Measurements from ENCODE around the gene TSC22D3.
"Not testable (repeated sequence)": the region's sequence is repeated elsewhere in the genome, so short reads cannot be mapped to it uniquely, and the experiment has no call there.

TSC22D3 gene

DNA sequence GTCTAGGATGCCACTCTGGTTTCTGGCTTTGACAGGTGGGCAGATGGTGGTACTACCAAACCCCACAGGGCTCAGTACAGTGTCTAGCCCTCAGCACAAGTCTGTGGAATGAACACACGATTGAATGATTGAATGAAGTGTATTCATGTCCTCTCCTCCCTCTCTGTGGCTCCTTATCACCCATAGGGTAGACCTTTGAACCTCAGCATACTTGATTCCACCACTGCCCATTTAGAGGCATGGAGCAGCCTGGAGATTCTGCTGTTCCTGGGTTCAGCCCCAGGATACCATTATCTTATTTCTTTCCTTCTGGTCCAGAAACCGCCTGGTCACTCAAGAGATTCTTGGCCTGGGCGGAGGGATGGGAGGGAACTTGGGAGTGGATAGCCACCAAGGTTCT is 93.3 kb downstream of the TSC22D3 start:
- no peak for DNase-seq (ENCODE audit: low spot score)

DNA sequence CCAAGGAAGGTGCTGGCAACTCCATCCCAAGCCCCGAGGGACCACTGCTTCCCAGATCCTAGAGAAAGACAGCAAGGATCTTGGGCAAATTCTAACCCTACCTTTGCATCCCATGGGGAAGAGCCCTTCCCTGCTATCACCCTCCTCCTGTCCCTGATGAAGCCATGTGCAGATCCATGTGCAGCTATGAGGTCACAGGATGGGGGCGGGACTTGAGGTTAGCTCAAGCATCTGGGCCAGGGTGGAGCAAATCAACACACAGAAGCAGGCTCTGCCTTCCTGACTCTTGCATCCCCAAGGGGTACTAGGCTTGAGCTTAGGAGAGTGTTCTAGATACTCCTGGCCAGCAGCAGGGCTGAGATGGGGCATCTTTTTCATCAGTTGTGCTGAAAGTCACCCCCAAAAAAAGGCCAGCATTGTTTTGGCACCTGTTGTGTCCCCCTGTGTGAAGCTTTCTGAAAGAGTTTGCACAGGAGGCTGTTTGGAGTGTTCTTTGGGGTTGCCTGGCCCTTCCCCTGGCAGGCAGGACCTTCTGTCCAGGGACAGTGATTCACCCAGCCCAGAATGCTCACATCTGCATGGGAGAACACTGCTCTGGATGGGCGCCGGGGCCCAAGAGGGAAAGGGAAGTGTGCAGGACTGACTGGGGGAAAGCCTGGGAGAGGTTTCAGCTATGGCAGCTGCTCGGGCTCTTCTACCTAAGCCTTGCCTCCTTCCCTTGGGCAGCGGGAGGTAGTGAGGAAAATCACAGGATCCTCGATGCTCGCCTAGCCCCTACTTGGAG is 96.4 kb downstream of the TSC22D3 start:
- DNase-seq (ENCODE audit: low spot score), result no peak

DNA sequence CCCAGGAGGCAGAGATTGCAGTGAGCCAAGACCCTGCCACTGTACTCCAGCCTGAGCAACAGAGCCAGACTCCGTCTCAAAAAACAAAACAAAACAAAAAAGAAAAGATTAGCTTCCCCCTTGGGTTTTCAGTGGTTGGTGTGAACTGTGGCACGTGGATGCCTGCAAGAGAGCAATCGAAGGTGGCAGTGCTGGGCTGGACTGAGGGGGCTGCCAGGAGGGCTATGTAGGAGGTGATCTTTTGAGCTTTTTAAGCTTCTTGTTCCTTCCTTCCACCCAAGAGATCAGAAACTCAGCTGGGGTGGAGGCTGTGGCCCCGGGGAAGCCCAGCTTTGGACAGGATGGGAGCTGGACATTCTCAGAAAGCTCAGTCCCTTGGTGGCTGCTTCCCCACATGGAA is 97.7 kb downstream of the TSC22D3 start:
- DNase-seq (ENCODE audit: low spot score), result no peak

DNA sequence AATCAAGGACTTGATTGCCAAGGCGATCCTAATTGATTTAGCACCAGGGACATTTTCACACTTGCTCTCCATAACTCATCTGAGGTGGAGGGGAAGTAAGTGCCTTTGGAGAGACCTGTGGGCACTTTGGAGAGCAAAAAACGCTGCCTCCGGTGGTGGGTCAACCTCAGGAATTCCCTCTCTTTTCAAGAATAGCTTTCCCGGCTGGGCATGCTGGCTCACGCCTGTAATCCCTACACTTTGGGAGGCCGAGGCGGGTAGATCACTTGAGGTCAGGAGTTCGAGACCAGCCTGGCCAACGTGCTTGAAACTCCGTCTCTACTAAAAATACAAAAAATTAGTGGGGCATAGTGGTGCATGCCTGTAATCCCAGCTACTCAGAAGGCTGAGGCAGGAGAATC is 98.1 kb downstream of the TSC22D3 start:
- DNase-seq (ENCODE audit: low spot score), result no peak

DNA sequence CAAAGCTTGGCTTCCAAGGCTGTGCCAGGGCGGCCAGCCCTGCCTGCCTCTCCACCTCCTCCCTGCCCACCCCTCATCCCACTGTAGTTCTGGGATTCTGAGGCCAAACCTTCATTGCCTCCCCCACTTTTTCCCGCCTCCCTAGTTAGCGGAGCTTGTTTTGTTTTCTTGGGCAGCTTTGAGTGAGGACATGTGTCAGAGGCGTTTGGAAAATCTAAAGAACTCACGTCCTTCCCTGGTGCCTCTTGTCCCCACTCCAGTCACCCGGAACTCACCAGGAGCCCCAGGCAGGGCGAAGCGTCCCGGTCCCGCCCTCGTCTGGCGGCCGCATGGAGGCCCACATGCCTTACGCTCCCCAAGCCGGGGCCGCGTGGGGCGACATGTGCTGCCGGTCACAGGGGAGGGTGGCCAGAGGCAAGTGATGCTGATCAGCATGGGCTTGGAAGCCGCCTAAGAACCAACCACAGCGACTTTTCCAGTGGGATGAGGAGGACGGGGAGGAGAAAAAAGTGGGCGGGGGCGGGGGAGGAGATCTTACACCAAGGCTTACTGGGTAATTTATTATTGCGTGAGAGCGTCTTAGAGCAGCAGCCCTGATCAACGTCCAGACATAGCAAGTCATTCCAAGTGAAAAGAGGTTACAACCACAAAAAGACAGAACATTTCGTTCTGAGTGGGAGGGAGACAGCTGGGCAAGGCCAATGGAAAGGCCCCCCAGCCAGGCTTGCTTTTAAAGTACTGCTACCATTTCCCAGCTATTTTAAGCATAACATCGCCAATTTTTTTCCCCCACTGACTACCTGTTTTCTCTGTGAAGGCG is 98.8 kb downstream of the TSC22D3 start:
- no peak for DNase-seq (ENCODE audit: low spot score)

DNA sequence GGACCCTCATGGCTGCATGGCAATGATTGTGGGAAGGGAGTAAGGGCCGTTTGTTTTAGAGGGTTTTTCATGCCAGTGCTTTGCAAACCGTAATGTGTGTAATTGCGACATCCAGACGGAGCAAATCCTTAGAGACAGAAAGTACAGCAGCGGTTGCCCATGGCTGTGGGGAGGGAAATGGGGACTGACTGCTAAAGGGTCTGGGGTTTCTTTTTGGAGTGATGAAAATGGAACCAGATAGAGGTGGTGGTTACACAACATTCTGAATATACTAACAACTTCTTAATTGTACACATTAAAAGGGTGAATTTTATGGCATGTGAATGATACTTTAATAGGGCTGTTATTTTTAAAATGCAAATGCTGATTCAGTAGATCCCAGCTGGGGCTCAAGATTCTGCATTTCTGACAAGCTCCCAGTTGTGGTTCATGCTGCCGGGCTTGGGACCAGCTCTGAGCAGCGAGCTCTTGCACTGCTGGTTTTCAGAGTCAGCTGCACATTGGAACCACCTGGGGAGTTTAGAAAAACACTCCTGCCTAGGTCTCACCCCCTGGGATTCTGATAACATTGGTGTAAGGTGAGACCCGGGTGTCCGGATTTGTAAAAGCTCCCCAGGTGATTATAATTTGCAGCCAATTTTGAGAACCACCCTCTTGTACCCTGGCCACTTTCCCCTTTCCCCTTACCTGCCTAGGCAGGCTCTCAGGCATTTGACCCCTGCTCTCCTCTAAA is 99.6 kb downstream of the TSC22D3 start:
- no peak for DNase-seq (ENCODE audit: low spot score)

DNA sequence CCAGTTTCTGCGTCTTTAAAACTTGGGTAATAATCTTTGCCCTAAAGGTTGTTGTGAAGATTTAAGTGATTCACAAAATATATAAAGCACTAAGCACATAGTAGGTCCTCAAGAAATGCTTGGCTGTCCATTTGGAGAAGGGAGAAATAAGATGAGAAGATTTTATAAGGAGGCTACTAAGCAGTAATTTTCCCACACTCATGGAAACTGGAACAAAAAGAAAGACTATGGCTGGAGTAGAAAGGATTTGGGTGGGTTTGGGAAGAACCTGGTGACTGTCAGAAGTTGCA is 100.3 kb downstream of the TSC22D3 start:
- no peak for DNase-seq (ENCODE audit: low spot score)

DNA sequence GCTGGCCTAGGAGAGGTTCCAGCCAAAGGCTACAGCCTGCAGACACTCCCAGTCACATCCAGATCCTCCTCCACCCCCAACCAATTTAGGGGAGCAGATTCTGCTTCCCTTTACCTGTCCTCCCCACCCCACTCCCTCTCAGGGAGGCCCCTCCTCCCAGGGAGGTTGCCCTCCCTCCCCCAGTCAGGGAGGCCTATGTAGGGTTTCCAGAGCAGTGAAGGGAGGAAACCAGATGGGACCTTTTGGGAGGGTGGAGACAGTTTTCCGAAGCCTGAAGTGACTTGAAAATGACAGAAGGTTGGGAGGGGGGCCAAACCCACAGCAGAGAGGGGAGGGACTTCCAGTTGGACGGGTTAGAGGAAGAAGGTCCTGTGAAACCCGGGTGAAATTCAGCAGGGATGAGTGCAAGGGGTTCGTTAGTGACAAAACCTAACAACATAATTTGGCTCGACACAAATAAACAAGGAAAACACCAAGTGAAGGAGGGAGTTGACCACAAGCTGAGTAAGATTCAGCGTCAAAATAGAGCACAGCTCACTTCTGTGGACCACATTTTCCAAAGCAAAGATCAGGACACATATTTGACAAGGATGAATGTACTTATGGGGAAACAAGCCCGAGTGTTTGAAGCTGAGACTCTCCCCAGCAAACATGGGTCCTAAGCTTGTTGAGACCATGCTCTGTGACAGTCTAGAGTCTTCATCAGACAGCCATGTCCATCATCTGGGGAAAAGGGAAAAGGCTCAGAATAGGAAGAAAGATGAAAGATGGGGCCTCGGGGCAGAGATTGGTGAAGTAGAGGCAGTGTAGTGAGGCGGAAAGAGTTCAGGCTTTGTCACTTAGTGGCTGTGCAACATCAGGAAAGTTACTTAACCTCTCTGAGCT is 100.9 kb downstream of the TSC22D3 start:
- DNase-seq (ENCODE audit: low spot score), result no peak

DNA sequence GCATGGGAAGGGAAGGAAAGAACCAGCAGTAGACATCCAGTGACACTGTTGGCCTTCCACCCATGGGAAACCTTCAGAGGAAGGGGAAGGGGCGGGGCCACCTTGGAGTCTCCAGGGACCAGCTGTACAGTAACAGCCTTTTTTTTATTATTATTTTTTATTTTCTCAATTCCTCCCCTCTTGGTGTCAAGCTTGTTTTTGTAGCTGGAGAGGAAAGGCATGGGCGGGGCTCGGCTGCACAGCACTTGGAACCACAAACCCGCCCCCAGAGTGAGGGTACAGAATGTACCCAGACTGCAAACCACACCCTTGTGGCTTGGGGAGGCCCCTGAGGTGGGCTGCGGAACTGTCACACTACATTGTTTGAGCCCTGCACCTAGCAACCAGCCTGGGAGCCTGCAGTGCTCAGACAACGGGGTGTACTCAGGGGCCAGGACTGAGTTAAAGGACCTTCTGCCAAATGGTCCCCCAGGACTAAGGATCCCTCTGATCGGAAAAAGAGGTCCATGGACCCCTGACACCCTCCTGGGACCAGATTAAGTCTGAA is 101.6 kb downstream of the TSC22D3 start:
- no peak for DNase-seq (ENCODE audit: low spot score)

DNA sequence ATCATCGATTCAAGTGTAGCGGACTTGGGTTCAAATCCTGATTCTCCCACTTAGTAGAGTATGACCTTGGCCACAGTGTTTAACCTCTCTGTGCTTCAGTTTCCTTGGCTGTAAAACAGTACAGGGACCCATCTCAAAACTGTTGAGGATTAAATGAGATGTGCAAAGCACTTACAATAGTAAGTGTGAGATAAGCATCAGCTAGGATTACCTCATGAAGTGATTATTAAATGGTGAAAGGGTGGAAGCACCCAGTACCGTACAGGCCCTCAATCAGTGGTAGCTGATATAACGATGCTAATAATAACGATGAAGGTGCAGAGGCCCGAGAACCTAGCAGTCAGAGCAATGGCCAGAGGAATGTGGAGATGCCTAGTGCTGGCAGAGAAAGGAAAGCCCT is 102.2 kb downstream of the TSC22D3 start:
- no peak for DNase-seq (ENCODE audit: low spot score)

DNA sequence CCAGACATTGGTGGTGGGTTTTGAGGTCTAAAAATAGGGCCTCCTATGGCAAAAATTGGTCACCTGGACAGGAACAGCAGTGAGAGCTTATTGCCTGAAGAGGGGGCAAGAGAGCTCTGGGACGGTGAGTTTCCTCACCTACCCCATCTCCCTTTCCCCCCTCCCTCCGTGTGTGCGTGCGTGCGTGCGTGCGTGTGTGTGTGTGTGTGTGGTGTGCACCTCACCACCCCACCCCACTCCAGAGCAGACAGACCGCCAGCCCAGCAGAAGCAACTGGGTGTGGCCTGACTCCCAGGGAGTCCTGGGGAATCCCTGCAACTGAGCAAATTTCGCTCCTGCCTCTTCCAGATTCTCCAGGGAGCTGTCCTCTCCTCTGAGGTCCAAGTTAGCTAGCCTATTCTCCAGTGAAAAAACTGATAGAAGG is 102.6 kb downstream of the TSC22D3 start:
- DNase-seq (ENCODE audit: low spot score), result peak; percentile 47

DNA sequence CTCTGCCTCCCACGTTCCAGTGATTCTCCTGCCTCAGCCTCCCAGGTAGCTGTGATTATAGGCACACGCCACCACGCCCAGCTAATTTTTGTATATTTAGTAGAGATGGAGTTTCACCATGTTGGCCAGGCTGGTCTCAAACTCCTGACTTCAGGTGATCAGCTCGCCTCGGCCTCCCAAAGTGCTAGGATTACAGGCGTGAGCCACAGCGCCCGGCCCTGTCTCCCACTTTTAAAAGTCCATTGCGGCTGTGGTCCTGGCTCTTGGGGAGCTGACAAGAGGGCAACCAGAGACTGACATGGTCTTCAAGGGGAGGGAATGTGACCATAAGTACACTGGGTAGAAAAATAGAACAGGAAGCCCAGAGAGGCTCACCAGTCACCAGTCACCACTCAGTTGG is 104.3 kb downstream of the TSC22D3 start:
- not testable (repeated sequence) for DNase-seq (ENCODE audit: low spot score)

DNA sequence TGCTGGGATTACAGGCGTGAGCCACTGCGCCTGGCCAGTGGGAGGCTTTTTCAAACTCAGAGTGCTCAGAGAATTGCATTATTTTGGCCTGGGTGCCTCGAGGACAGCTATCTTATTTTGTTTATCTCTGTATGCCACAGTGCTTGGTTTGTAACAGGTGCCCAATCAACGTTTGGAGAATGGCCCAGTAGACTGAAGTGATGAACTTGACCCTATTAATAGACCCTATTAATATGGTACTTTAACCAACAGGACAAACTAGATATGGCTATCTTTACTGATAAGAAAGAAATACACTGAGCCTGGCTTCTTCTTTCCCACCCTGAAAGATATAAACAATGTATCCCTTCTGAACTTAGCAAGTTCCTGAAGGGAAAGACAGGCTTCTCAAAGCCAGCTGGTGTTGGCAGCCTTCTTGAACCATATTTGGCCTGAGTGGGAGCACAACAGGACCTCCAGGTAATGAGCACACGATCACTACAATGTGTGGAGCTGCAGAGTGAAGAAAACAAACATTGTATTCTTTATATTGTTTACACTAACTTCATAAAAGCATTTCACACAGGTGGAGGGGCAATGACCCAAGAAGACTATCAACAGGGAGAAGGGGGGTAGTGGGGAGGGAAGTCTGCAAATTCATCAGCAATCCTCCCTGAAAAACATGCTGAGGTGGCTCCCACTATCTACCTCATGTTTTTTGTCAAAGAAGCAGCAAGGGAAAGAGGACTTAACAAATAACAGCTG is 105.5 kb downstream of the TSC22D3 start:
- no peak for DNase-seq (ENCODE audit: low spot score)

DNA sequence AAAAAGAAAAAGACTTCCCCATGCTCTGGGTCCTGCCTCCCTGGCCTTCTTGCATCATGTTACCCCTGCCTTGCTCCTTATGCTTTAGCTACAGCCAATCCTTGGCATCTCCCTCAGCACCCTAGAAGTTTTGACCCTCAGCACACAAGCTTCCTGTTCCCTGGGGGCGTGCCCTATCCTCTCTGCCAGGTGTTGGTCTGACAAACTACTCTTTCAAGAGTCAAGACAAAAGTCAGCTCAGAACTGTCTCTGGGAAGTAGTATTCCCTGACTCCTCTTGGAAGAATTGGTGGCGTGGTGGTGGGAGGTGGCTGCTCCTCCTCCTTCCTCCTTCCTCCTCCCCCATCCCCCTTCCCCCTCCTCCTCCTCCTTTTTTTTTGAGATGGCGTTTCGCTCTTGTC is 106.3 kb downstream of the TSC22D3 start:
- no peak for DNase-seq (ENCODE audit: low spot score)

DNA sequence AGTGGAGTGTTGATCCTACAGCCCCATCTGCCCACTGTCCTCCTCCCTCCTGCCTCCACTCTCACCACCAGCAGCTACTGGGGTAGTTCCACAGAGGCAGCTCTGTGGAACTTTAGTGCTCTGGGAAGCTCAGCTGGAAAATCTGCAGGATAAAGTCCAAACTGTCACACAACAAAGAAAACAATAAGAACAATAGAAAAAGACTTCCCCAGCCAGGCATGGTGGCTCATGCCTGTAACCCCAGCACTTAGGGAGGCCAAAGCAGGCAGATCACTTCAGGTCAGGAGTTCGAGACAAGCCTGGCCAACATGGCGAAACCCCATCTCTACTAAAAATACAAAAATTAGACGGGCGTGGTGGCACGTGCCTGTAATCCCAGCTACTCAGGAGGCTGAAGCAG is 106.9 kb downstream of the TSC22D3 start:
- not testable (repeated sequence) for DNase-seq (ENCODE audit: low spot score)

DNA sequence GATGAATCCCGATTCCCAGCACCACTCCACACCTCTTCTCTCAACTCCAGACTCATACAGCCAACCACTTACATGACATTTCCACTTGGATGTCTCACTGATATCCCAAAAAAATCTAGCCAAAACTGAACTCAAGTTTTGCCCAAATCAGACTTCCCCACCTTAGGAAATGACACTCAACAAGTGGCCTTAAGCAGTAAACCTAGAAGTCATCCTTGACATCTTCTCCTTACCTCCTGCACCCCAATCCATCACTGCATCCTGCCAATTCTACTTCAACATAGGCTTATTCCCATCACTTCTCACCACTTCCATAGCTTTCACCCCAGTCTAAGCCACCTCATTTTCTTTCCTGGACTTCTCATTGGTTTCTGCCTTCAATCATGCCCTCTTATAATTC is 108.2 kb downstream of the TSC22D3 start:
- no peak for DNase-seq (ENCODE audit: low spot score)

DNA sequence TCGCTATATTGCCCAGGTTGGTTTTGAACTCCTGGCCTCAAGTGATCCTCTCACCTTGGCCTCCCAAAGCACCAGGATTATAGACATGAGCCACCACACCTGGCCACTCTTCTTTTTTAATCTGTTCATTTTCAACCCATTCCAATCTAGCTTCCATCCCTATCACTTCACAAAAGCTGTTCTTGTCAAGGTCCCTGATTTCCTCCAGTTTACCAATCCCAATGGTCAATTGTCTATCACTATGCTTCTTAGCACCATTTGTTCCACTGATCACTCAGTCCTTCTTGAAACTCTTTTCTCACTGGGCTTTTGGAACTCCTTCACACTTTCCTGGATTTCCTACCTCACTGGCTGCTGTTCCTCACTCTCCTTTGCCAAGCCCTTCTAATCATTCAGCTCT is 108.7 kb downstream of the TSC22D3 start:
- DNase-seq (ENCODE audit: low spot score), result no peak
